Parathyroid adenoma (tissue), 2 donors: Measurements from ENCODE around the gene RUNX2.

Source experiments
- H2AFZ ChIP-seq: fragments of 300-600 bp; sonication (generic); one replicate; pipeline ENCODE4 v1.7.0; 2017; ENCODE audit warnings: antibody characterized with exemption, mild to moderate bottlenecking
- H3K27ac ChIP-seq: fragments of 300-600 bp; sonication (generic); one replicate; pipeline ENCODE4 v1.7.0; 2017
- H3K27me3 ChIP-seq: fragments of 300-600 bp; sonication (generic); one replicate; pipeline ENCODE4 v1.7.0; 2017; ENCODE audit warnings: low read length; ENCODE audit not compliant: control insufficient read depth, insufficient read depth
- H3K36me3 ChIP-seq: fragments of 300-600 bp; sonication (generic); one replicate; pipeline ENCODE4 v1.7.0; 2017; ENCODE audit warnings: low read length; ENCODE audit not compliant: control insufficient read depth, insufficient read depth
- H3K4me1 ChIP-seq: fragments of 300-600 bp; sonication (generic); one replicate; pipeline ENCODE4 v1.7.0; 2017; ENCODE audit warnings: control low read depth
- H3K4me2 ChIP-seq: fragments of 300-600 bp; sonication (generic); one replicate; pipeline ENCODE4 v1.7.0; 2017; ENCODE audit warnings: low read length
- H3K4me3 ChIP-seq: fragments of 300-600 bp; sonication (generic); one replicate; pipeline ENCODE4 v1.7.0; 2017; ENCODE audit warnings: low read depth, low read length
- H3K79me2 ChIP-seq: fragments of 300-600 bp; sonication (generic); one replicate; pipeline ENCODE4 v1.7.0; 2017; ENCODE audit warnings: control low read depth
- H3K9ac ChIP-seq: fragments of 300-600 bp; sonication (generic); one replicate; pipeline ENCODE4 v1.7.0; 2017; ENCODE audit warnings: mild to moderate bottlenecking
- H3K9me3 ChIP-seq: fragments of 300-600 bp; sonication (generic); one replicate; pipeline ENCODE4 v1.7.0; 2017; ENCODE audit warnings: low read length; ENCODE audit not compliant: control insufficient read depth
- TF ChIP-seq, protein P1 (sequence below): fragments of 300-600 bp; sonication (generic); IDR thresholded peaks from one replicate; pipeline ENCODE4 v1.7.0; 2017; ENCODE audit warnings: antibody characterized with exemption, mild to moderate bottlenecking
- donor health status: primary hyperparathyroidism.

RUNX2 gene

DNA sequence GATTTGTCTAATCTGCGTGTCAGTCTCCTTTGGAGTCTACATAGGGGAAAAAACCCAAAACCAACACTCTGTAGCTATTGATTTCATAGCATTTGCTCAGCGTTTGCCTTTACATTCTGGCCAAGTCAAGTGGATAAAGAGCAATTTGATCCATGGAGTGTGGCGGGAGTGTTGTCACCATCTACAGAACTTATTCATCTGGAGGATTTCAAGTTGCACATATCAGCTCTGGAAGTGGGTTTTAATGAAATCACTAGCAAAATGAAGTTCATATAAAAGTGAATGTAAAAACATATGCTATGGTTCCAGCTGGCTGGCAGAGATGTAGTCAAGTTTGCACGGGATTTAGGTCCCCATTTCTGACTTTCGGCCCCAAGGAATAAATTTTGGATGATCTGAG, 269.3 kb downstream of the RUNX2 start:
- H3K79me2 ChIP-seq, result no peaks in the 10 kb centered on the region
- no peaks in the 10 kb centered on the region for H3K36me3 ChIP-seq
- no peak overlapping the region for H2AFZ ChIP-seq
- no peak overlapping the region for H3K4me2 ChIP-seq
- no peaks in the 10 kb centered on the region for H3K27me3 ChIP-seq
- H3K4me1 ChIP-seq, result no peaks in the 10 kb centered on the region
- H3K27ac ChIP-seq, result no peak overlapping the region
- TF ChIP-seq, protein P1, sequence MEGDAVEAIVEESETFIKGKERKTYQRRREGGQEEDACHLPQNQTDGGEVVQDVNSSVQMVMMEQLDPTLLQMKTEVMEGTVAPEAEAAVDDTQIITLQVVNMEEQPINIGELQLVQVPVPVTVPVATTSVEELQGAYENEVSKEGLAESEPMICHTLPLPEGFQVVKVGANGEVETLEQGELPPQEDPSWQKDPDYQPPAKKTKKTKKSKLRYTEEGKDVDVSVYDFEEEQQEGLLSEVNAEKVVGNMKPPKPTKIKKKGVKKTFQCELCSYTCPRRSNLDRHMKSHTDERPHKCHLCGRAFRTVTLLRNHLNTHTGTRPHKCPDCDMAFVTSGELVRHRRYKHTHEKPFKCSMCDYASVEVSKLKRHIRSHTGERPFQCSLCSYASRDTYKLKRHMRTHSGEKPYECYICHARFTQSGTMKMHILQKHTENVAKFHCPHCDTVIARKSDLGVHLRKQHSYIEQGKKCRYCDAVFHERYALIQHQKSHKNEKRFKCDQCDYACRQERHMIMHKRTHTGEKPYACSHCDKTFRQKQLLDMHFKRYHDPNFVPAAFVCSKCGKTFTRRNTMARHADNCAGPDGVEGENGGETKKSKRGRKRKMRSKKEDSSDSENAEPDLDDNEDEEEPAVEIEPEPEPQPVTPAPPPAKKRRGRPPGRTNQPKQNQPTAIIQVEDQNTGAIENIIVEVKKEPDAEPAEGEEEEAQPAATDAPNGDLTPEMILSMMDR, result no peak
- no peak overlapping the region for H3K4me3 ChIP-seq
- no peak overlapping the region for H3K9ac ChIP-seq
- H3K9me3 ChIP-seq, result no peaks in the 10 kb centered on the region

DNA sequence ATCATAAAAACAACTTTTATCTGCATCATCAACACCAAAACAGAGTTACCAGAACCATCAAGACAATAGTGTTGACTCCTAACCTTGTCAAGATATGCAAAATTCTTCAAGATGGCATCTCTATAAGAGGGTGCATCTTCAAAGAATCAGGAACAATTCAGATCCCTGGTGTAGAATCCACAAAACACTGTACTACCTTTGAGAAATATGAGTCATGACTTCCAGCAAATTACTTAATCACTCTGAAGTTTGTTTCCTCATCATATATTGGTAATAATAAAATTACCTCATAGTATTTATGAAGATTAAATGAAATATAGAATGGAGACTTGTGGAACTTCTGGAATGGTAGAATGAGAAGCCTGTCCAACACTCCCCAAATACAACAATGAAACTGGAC, 270.9 kb downstream of the RUNX2 start:
- Histone ChIP-seq H3K4me2 (no peak overlapping the region), H3K4me1 (no peaks in the 10 kb centered on the region), H3K4me3 (no peak overlapping the region), H3K27me3 (no peaks in the 10 kb centered on the region), H3K9ac (no peak overlapping the region), H3K27ac (no peak overlapping the region), H3K36me3 (no peaks in the 10 kb centered on the region), H3K79me2 (no peaks in the 10 kb centered on the region), H2AFZ (no peak overlapping the region), H3K9me3 (no peaks in the 10 kb centered on the region)
- TF ChIP-seq, protein P1, result no peak

DNA sequence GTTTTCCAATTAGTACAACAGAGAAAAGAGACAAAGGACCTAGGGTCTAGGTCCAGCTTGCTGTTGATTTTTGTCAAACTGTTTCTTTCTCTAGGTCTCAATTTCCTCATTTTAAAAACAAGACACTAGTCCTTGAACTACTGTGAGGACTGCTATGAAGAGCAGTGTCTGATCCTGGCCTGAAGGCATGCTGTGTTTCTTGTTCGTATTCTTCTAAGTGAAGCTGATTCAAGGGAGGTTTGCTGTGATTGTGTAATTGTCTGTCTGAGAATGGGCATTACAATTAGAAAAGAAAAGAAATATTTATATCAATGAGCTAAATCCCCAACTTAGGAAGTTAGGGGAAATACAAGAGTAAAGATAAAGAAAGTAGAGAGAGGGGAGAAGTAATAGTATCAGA, 277.8 kb downstream of the RUNX2 start:
- no peaks in the 10 kb centered on the region for H3K4me1 ChIP-seq
- H3K9me3 ChIP-seq, result no peaks in the 10 kb centered on the region
- H3K27me3 ChIP-seq, result no peaks in the 10 kb centered on the region
- H3K4me3 ChIP-seq, result no peak overlapping the region
- H3K9ac ChIP-seq, result no peak overlapping the region
- H3K36me3 ChIP-seq, result no peaks in the 10 kb centered on the region
- no peak overlapping the region for H3K27ac ChIP-seq
- TF ChIP-seq, protein P1, result no peak
- no peak overlapping the region for H3K4me2 ChIP-seq
- no peak overlapping the region for H2AFZ ChIP-seq
- H3K79me2 ChIP-seq, result no peaks in the 10 kb centered on the region

DNA sequence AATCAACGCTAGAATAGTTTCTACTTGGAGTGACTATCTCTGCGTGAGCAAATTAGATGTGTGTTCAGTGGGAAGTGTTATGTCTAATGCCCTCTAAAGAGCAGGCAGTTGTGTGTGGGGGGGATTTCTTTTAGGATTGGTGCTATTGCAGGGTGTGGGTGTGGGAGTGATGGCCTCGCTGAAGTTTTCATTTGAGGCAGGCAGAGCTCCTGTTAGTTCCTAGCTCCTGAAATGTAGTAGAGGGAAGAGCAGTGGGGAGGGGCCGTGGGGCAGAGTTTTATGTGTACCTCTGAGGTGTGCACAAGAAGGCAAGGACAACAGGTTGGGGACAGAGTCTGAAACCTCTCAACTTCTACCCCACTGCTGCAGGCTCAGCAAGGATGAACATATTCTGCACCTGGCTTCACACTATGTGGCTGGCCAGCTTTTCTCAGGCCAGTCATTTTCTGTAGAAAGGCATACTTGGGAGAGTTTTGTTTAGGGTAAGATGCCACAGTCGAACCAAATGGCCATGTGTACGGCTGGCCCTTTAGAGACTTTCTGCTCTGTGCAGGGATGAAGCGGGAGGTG, 278.8 kb downstream of the RUNX2 start:
- Histone ChIP-seq H3K27me3 (no peaks in the 10 kb centered on the region), H3K9me3 (no peaks in the 10 kb centered on the region), H3K4me1 (no peaks in the 10 kb centered on the region), H3K9ac (no peak overlapping the region), H3K27ac (no peak overlapping the region), H3K4me3 (no peak overlapping the region), H3K36me3 (no peaks in the 10 kb centered on the region), H3K79me2 (no peaks in the 10 kb centered on the region), H2AFZ (no peak overlapping the region), H3K4me2 (no peak overlapping the region)
- TF ChIP-seq, protein P1, result no peak

DNA sequence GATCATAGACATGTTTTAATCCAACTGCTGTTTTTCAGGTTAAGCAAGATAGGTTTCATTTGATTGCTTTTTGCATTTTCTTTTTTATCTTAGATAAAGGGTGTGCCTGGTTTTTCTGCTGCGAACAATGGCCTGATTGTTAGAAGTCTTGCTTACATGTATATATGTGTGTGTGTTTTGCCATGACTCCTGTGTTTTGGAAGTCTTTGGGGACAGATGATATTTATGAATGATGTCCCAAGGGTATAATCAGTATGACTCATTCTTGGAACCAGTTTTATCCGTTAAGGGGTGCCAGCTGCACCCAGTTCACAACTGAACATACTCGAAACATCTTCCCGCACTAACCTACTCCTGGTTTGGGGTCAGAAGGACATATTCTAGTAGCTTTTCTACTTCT, 279.7 kb downstream of the RUNX2 start:
- Histone ChIP-seq H3K27me3 (no peaks in the 10 kb centered on the region), H3K9ac (no peak overlapping the region), H2AFZ (no peak overlapping the region), H3K4me1 (no peaks in the 10 kb centered on the region), H3K36me3 (no peaks in the 10 kb centered on the region), H3K4me3 (no peak overlapping the region), H3K9me3 (no peaks in the 10 kb centered on the region), H3K79me2 (no peaks in the 10 kb centered on the region), H3K4me2 (no peak overlapping the region), H3K27ac (no peak overlapping the region)
- TF ChIP-seq, protein P1, result no peak
